ENCODE measurements around the gene FGF21.
"Not testable (repeated sequence)": the region's sequence is repeated elsewhere in the genome, so short reads cannot be mapped to it uniquely, and the experiment has no call there.

The FGF21 gene, protein sequence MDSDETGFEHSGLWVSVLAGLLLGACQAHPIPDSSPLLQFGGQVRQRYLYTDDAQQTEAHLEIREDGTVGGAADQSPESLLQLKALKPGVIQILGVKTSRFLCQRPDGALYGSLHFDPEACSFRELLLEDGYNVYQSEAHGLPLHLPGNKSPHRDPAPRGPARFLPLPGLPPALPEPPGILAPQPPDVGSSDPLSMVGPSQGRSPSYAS

GRCh38 chr19:48755084-48755641 lies at the start of gene FGF21:
FGF21 (plus strand) TSS chr19:48755524; CDS start chr19:48756237, 713 bp downstream.
- no peak for DNase-seq

DNA sequence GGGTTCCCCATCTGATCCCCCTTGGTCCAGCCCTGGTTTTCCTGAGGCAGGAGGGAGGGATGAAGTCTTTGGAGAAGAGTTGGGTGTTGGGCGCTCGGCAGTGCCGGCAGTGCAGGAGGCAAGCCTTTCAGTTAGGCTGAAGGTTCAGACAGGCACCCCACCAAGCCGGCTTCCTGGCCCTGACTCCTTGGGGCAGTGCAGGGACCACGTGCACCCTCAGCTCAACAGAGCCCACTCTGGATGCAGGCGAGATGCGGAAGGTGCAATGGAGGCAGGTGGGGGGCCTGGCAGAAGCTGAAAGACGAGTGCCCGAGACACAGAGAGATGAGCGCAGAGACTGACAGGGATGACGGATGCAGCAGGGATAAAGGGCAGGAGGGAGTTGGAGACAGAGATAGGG lies 46.9 kb upstream of the FGF21 start:
- DNase-seq, result no peak

DNA sequence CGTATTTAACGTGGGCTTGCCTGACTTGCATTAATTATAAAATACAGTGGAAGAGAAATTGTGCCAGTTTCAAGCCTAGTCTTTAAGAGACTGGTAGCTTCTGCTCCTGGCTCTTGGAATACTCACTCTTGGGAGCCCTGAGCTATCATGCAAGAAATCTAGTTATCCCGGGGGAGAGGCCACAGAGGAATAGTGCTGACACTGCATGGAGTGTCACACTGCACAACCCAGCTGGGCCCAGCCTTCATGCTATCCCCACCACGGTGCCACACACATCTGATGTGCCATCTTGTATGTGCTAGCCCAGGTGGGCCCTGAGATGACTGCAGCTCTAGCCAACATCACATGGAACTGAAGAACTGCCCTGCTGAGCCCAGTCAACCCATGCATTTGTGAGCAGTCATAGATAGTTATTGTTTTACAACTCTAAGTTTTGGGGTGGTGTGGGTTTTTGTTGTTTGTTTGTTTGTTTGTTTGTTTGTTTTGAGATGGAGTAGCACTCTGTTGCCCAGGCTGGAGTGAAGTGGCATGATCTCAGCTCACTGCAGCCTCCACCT lies 44.1 kb upstream of the FGF21 start:
- no peak for DNase-seq

DNA sequence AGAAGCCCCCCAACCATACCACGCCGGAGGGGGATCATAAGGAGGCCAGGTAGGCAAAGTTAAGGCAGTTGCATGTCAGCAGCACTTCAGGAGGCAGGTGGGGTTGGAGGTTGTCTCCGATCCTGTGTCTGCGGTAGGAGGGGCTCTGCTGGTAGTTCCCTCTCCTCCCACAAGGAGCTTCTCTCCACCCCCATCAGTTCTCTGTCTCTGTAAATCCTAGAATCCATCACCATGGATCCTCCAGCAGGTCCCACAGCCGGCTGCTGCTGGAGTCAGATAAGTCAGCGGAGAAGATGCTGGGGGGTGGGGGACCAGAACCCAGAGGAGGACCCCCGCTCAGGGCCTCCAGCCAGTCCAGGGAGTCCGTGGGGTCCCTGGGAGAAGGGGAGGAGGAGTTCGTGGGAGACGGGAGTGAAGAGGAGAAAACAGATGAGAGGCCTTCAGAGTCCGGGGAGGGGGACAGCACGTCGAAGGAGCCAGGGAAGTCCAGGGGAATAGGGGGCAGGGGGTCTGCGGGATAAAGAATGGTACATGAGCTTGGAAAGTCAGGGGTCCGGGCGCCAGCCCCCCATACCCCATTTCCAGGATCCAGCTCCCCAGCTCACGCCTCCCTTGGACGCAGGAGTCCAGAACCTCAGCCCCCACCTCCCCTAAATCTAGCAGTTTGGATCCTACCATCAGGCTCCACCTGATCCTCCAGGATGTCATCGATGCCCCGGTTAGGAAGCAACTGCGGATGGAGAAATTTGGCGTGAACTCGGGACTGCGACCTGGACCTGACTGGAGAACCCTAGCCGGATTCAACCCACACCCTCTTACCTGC lies 42.1 kb upstream of the FGF21 start:
- DNase-seq, result peak; percentile 79

- peak; percentile 100 for DNase-seq
Observed at GRCh38 chr19:48713864-48714755, 41.2 kb upstream of the FGF21 start.

DNA sequence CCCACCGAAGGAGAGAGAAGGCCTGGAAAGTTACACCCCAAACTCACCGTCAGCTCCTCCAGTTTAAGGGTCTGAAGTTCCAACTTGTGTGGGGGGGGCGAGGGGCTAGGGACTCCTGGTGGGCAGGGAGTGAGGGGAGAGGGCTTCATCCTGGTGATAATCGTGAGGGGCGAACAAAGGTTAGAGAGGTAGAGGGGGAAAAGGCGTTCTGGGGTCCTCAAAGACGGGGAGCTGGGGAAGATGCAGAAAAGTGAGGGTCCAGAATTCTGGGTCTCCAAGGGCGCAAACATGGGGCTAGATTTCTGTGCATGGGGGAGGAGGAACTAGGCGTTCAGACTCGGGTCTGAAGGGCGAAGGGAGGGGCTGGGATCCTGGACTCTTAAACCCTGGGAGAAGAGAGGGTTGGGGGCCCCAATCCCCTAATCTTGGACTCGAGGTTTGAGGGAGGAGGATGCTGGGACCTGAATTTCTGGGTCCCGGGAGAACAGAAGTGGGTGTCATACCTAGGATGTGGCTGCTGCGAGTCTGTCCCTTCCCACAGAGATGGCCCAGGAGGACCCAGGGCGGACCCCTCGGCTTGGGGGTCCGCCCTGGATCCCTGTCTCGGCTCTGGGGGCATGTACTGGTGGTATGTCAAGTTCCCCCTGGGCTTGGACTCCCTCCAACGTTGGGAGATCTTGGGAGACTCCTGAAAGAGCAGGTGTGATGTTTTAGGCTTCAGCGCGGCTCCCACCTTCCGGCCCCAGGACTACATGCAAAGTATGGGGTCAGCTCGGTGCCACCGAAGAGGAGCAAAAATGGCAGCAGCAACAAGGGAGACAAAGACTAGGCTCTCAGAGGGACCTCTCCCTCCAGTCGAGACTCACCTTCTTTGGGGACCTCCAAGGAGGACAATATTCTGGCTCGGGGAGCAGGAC lies 40.3 kb upstream of the FGF21 start:
- no peak for DNase-seq

DNA sequence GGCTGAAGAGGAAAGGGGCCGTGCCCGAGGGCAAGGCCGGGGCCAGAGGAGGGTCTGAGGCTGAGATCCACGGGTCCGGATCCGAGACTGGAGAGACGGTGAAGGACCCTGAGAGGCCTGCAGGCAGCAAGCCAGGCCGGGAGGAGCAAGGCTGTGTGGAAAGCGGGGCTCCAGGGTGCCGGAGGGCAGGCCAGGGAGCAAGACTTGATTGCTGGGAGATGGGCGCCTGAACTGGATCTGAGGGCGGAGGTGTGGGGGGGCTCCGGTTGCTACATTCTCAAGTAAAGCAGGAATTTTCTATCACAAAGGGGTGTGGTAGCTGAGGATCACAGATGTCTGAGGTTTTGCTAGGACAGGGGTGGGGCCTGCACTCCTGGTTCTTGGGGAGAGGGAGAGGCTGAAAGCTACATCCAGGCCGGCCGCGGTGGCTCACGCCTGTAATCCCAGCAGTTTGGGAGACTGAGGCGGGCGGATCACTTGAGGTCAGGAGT lies 39.6 kb upstream of the FGF21 start:
- DNase-seq, result no peak

GRCh38 chr19:48716562-48717291 lies 38.6 kb upstream of the FGF21 start:
- no peak for DNase-seq

- DNase-seq, result not testable (repeated sequence)
Observed at GRCh38 chr19:48718106-48718505, 37.2 kb upstream of the FGF21 start.

GRCh38 chr19:48718711-48719231 lies 36.6 kb upstream of the FGF21 start:
- DNase-seq, result no peak

DNA sequence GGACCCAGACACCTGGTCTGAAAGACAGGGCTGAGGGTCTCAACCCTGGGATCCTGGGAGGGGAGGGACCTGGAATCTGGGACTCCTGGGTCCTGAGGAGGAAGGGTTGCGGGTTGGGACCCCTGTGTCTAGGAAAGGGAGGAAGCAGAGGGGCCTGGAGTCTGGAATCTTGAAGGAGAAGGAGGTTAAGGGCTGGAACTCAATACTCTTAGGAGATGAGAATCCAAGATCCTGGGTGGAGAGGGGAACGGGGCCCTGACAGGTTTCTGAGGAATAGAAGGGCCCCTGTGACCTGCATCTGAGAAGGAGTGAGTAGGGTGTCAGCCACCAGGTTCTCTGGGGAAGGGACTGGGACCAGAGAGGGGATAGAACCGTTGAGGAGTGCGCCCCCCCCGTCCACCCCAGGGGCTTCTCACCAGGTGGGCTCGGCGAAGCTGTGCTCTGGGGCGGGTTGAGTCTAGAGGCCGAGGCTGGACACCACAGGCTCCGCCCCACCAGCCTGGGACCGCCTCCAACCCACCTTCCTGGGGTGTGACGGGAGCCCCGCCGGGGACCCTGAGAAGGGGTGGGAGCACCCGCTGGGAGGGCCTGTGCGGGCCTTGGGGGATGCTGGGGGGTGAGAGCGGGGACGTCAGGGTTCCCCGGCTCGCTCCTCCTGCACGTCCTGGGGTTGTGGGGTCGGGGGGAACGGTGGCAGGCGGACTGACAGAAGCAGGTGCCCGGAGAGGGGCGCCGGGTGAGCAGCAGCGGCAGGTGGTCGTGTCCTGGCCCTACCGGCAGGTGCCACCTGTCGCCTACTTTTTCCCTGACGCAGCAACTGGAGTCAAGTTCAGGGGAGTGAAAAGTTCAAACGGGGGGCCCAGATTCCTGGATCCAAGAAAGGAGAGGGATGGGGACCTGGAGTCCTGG lies 35.8 kb upstream of the FGF21 start, which contains the start of gene MAMSTR:
MAMSTR (minus strand) TSS at position 463 of the 909 bp plus-strand sequence. CDS start 694 bp downstream, outside the sequence.
- DNase-seq, result no peak

- no peak for DNase-seq
Observed at GRCh38 chr19:48720251-48720612, 35.1 kb upstream of the FGF21 start.

- peak; percentile 99 for DNase-seq
Observed at GRCh38 chr19:48720613-48721296, 34.6 kb upstream of the FGF21 start.

DNA sequence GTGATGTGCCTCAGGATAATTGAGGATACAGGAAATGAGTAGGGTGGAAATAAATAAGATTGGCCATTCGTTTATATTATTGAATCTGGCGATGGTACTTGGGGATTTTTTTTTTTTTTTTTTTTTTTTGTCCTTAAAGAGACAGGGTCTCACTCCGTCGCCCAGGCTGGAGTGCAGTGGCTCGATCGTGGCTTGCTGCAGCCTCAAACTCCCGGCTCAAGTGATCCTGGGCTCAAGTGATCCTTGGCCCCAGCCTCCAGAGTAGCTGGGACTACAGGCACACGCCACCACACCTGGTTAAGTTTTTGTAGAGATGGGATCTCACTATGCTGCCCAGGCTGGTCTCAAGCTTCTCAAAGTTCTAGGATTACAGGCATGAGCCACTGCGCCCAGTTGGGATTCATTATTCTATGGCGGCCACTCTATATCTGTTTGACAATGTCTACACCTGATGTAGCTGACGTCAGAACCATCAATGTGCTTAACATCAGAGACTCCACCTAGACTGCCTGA lies 33.1 kb upstream of the FGF21 start:
- DNase-seq, result no peak

GRCh38 chr19:48724796-48725753 lies 30.2 kb upstream of the FGF21 start:
- no peak for DNase-seq

DNA sequence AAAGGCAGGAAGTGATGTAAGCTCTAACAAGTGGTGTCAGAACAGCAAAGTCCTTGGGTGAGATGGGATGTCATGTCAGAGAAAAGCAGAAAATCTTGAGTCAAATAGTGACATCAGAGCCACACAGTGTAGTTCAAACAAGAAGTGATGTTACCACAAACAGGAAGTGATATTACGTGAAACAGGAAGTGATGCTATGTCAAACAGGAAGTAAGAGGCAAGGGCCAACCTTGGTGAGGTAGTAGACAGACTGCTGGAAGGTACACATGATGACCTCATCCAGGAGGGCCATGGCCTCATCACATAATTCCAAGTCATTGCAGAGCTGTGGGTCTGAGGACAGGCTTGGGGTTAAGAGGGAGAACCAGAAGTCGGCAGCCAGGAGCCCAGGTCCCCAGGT lies 28.8 kb upstream of the FGF21 start:
- no peak for DNase-seq
